IMR-90 (cell line): ENCODE results near the gene STX7. TPM values are rescaled to one million over a fixed set of nuclear protein-coding genes. Genes with fewer than 3 reads are reported as not detected.

Source experiments
- ATAC-seq: fragments of 200-7000 bp; cut with Tn5 transposase; 2 replicates; pipeline ENCODE4 v1.9.1; 2020; ENCODE audit warnings: low read depth, mild to moderate bottlenecking, moderate library complexity
- BruUV-seq: library from RNA; stranded (reverse); fragments of 400-500 nt; replicated peaks from 2 replicates; lab custom pipeline; 2021; lab: Mats Ljungman, UMichigan
- CTCF ChIA-PET: fragments of 300-600 bp; formaldehyde crosslinking; extraction: SDS; loops from one replicate; lab custom pipeline; 2021; ENCODE audit warnings: antibody characterized with exemption; lab: Yijun Ruan, JAX
- POLR2A ChIA-PET: fragments of 300-600 bp; sonication (Branson Sonifier 250); formaldehyde crosslinking; loops from one replicate; lab custom pipeline; 2022; ENCODE audit warnings: antibody characterized with exemption; ENCODE audit not compliant: unreplicated experiment; lab: Charles Lee
- DNase-seq: peaks from one replicate; pipeline ENCODE4 v3.0.0; 2013
- H2AFZ ChIP-seq: replicated peaks from 2 replicates; pipeline ENCODE3; 2013; ENCODE audit warnings: low read length, mild to moderate bottlenecking; ENCODE audit not compliant: poor library complexity
- H2AK5ac ChIP-seq: 2 replicates; pipeline ENCODE4 v1.6.1; 2013; ENCODE audit warnings: low read depth, low read length, inconsistent platforms
- H2AK9ac ChIP-seq: replicated peaks from 2 replicates; pipeline ENCODE3; 2013; ENCODE audit warnings: mild to moderate bottlenecking, low read depth, low read length, moderate library complexity; ENCODE audit not compliant: poor library complexity
- H2BK120ac ChIP-seq: 2 replicates; pipeline ENCODE4 v1.6.1; 2013; ENCODE audit warnings: low read depth, low read length, inconsistent platforms
- H2BK15ac ChIP-seq: 3 replicates; pipeline ENCODE4 v1.6.1; 2013; ENCODE audit warnings: low read depth, low read length, inconsistent platforms
- H2BK20ac ChIP-seq: 2 replicates; pipeline ENCODE4 v1.6.1; 2013; ENCODE audit warnings: low read depth, mild to moderate bottlenecking, inconsistent platforms, low read length, moderate library complexity
- H2BK5ac ChIP-seq: 2 replicates; pipeline ENCODE4 v1.6.1; 2013; ENCODE audit warnings: mild to moderate bottlenecking, low read depth, low read length, inconsistent platforms; ENCODE audit not compliant: poor library complexity, severe bottlenecking
- H3K14ac ChIP-seq: replicated peaks from 2 replicates; pipeline ENCODE4 v1.6.1; 2013; ENCODE audit warnings: low read depth, low read length, inconsistent platforms
- H3K18ac ChIP-seq: 2 replicates; pipeline ENCODE4 v1.6.1; 2013; ENCODE audit warnings: low read depth, low read length, control low read depth
- H3K23ac ChIP-seq: 2 replicates; pipeline ENCODE4 v1.6.1; 2013; ENCODE audit warnings: low read depth, low read length, inconsistent platforms
- H3K27ac ChIP-seq: 2 replicates; pipeline ENCODE4 v1.5.1; 2013; ENCODE audit warnings: mild to moderate bottlenecking, control low read depth, low read length; ENCODE audit not compliant: insufficient read depth
- H3K27me3 ChIP-seq: 2 replicates; pipeline ENCODE4 v1.6.1; 2013; ENCODE audit warnings: low read length; ENCODE audit not compliant: control insufficient read depth, insufficient read depth
- H3K36me3 ChIP-seq: 2 replicates; pipeline ENCODE4 v1.6.1; 2013; ENCODE audit warnings: low read length, mixed read lengths; ENCODE audit not compliant: control insufficient read depth, insufficient read depth
- H3K4ac ChIP-seq: 2 replicates; pipeline ENCODE4 v1.6.1; 2013; ENCODE audit warnings: low read depth, low read length, inconsistent platforms
- H3K4me1 ChIP-seq: 2 replicates; pipeline ENCODE4 v1.6.1; 2013; ENCODE audit warnings: low read length, mixed read lengths; ENCODE audit not compliant: control insufficient read depth, insufficient read depth
- H3K4me2 ChIP-seq: 2 replicates; pipeline ENCODE4 v1.6.1; 2013; ENCODE audit warnings: low read depth, mild to moderate bottlenecking, control low read depth, low read length, moderate library complexity
- H3K4me3 ChIP-seq: 2 replicates; pipeline ENCODE4 v1.5.1; 2013; ENCODE audit warnings: low read depth, mild to moderate bottlenecking, control low read depth, low read length, moderate library complexity; ENCODE audit not compliant: insufficient read depth
- H3K56ac ChIP-seq: 2 replicates; pipeline ENCODE4 v1.6.1; 2013; ENCODE audit warnings: low read length, inconsistent platforms; ENCODE audit not compliant: insufficient read depth; ENCODE audit errors: extremely low read depth
- H3K79me1 ChIP-seq, 2 experiments: 2 replicates each; pipeline ENCODE4 v1.6.1; 2013; ENCODE audit warnings: low read length in 2 of 2, inconsistent platforms in 1 of 2, low read depth in 1 of 2
- H3K9ac ChIP-seq: 2 replicates; pipeline ENCODE4 v1.6.1; 2013; ENCODE audit warnings: low read depth, low read length, control low read depth
- H3K9me1 ChIP-seq: 2 replicates; pipeline ENCODE4 v1.6.1; 2013; ENCODE audit warnings: low read length, inconsistent platforms; ENCODE audit not compliant: insufficient read depth
- H3K9me3 ChIP-seq: 2 replicates; pipeline ENCODE4 v1.6.1; 2013; ENCODE audit warnings: low read length; ENCODE audit not compliant: control insufficient read depth, insufficient read depth
- H4K20me1 ChIP-seq: 2 replicates; pipeline ENCODE4 v1.6.1; 2013; ENCODE audit warnings: low read length, inconsistent platforms; ENCODE audit not compliant: insufficient read depth
- H4K5ac ChIP-seq: 2 replicates; pipeline ENCODE4 v1.6.1; 2013; ENCODE audit warnings: mild to moderate bottlenecking, low read depth, low read length, control low read depth
- H4K8ac ChIP-seq, 2 experiments: 2 replicates each; pipeline ENCODE4 v1.6.1; 2013; ENCODE audit warnings: low read depth in 2 of 2, low read length in 2 of 2, control low read depth in 1 of 2, inconsistent platforms in 1 of 2
- H4K91ac ChIP-seq: 2 replicates; pipeline ENCODE4 v1.6.1; 2013; ENCODE audit warnings: low read depth, low read length, inconsistent platforms; ENCODE audit not compliant: insufficient read depth
- CTCF ChIP-seq: conservative IDR thresholded peaks from 2 replicates; pipeline ENCODE4 v1.5.1; 2012; ENCODE audit warnings: mild to moderate bottlenecking, low read depth, low read length, improper control_type of control experiment
- FOS ChIP-seq: fragments of 150-350 bp; IDR thresholded peaks from 2 replicates; pipeline ENCODE4 v1.6.1; 2016; ENCODE audit warnings: low read depth, low read length
- MAFK ChIP-seq: IDR thresholded peaks from 2 replicates; pipeline ENCODE4 v1.6.1; 2012; ENCODE audit warnings: low read depth, low read length, improper control_type of control experiment
- MAZ ChIP-seq: IDR thresholded peaks from 2 replicates; pipeline ENCODE4 v1.6.1; 2012; ENCODE audit warnings: low read depth, mild to moderate bottlenecking, low read length, improper control_type of control experiment, moderate library complexity, borderline replicate concordance
- POLR2A ChIP-seq: IDR thresholded peaks from 2 replicates; pipeline ENCODE4 v1.6.1; 2012; ENCODE audit warnings: mild to moderate bottlenecking, low read depth, low read length
- RAD21 ChIP-seq: IDR thresholded peaks from 2 replicates; pipeline ENCODE4 v1.6.1; 2012; ENCODE audit warnings: low read length, improper control_type of control experiment
- RFX5 ChIP-seq: IDR thresholded peaks from 2 replicates; pipeline ENCODE4 v1.8.0; 2012; ENCODE audit warnings: low read depth, mild to moderate bottlenecking, low read length, moderate library complexity
- SMC3 ChIP-seq: fragments of 150-350 bp; IDR thresholded peaks from 2 replicates; pipeline ENCODE4 v1.6.1; 2016; ENCODE audit warnings: low read depth, mild to moderate bottlenecking, antibody characterized with exemption, low read length, moderate library complexity
- WGBS, 2 experiments: methylation state at CpG; one replicate each; pipeline versions ENCODE4 v1.1.5 to v1.1.7; 2013; ENCODE audit warnings: missing lambda C conversion rate in 2 of 2; ENCODE audit not compliant: insufficient read length in 1 of 2; ENCODE audit errors: extremely low coverage in 2 of 2; 5-methylcytosine and 5-hydroxymethylcytosine counted together
- dilution Hi-C: fragments of 300-500 bp; cut with HindIII; formaldehyde crosslinking; loops from one replicate; pipeline ENCODE4 v1.14.3; 2018; ENCODE audit warnings: low sequenced_read_pairs; ENCODE audit not compliant: unreplicated experiment
- in situ Hi-C: fragments of 300-500 bp; cut with MboI; formaldehyde crosslinking; loops from 3 replicates; pipeline ENCODE4 v1.14.3; 2019; ENCODE audit warnings: low sequenced_read_pairs, inconsistent platforms, mixed read lengths
- intact Hi-C: fragments of 100-400 bp; cut with micrococcal nuclease; formaldehyde crosslinking; loops from 2 replicates; pipeline ENCODE4 v1.10.0; 2022
- polyA plus RNA-seq, 3 experiments: library from polyadenylated mRNA; depleted of rRNA; stranded (reverse); fragments of >200 nt; gene quantifications; 2 replicates each; pipeline ENCODE4 v1.2.3, GENCODE V29; 2012; ENCODE audit warnings: low replicate concordance in 1 of 3
- total RNA-seq: library from RNA; depleted of rRNA; stranded (reverse); fragments of >200 nt; gene quantifications from 2 replicates; pipeline ENCODE4 v1.2.3, GENCODE V29; 2012

STX7 gene
- total and polyA plus RNA-seq, 2 of the 4 experiments (the other 2 are of a cell fraction) = 16.5 to 35.1 TPM

GRCh38 chr6:132476688-132477087 is 36.2 kb downstream of the STX7 start:
- H4K20me1 ChIP-seq = no peaks in the 10 kb centered on the region
- no peak overlapping the region for H3K27ac ChIP-seq
- ChIA-PET CTCF (no interaction called here), POLR2A (no interaction called here)
- H2AK9ac ChIP-seq = no peak overlapping the region
- H2BK20ac ChIP-seq = no peak overlapping the region
- no peak overlapping the region for H3K9ac ChIP-seq
- H3K4me3 ChIP-seq = no peak overlapping the region
- in situ Hi-C loops = loop anchor here (25.0 kb wide), 1 partner anchor 789 kb away; no protein-coding TSS in a partner anchor
- no peak overlapping the region for H2BK15ac ChIP-seq
- no peak overlapping the region for H3K23ac ChIP-seq
- intact Hi-C loops = no loop called here
- DNase-seq (no peak), ATAC-seq (no peak)
- no peak overlapping the region for H4K8ac ChIP-seq
- no peak overlapping the region for H2AFZ ChIP-seq
- H3K4ac ChIP-seq = no peak overlapping the region
- H3K9me3 ChIP-seq = no peaks in the 10 kb centered on the region
- H3K27me3 ChIP-seq = no peaks in the 10 kb centered on the region
- no peak overlapping the region for H3K14ac ChIP-seq
- no peak overlapping the region for H2AK5ac ChIP-seq
- H3K79me1 ChIP-seq = peaks cover 20 to 35% of the 10 kb centered on the region in 2 experiments
- no peak overlapping the region for H2BK120ac ChIP-seq
- TF ChIP-seq SMC3 (no peak), MAFK (no peak), FOS (no peak), RFX5 (no peak), MAZ (no peak), CTCF (no peak), RAD21 (no peak), POLR2A (no peak)
- BruUV-seq = no TSS peak
- WGBS, 2 experiments = no CpG with 5 or more reads among the region's 4 CpGs
- H3K9me1 ChIP-seq = peaks cover 2% of the 10 kb centered on the region
- no peak overlapping the region for H3K56ac ChIP-seq
- H4K5ac ChIP-seq = no peak overlapping the region
- no peaks in the 10 kb centered on the region; the same call in none of the 2 replicates for H3K36me3 ChIP-seq
- no peak overlapping the region for H3K4me2 ChIP-seq
- no peak overlapping the region for H3K18ac ChIP-seq
- dilution Hi-C loops = loop anchor here (25.0 kb wide), 1 partner anchor 189 kb away; no protein-coding TSS in a partner anchor
- H2BK5ac ChIP-seq = no peak overlapping the region
- H4K91ac ChIP-seq = no peak overlapping the region
- H3K4me1 ChIP-seq = no peaks in the 10 kb centered on the region
